Measurements from ENCODE around the gene VWA5B2.

Gene VWA5B2

GRCh38 chr3:184193991-184194539 is 35.3 kb upstream of the VWA5B2 start:
- no peaks in the 10 kb centered on the region for H3K27me3 ChIP-seq (replicated peaks; ENCODE audit: control insufficient read depth, insufficient read depth, low read length)
- DNase-seq (ENCODE audit: low read depth) = no peak
- no peak overlapping the region for H3K9ac ChIP-seq (ENCODE audit: low read length)
- H3K9me3 ChIP-seq (ENCODE audit: control insufficient read depth, low read length) = no peaks in the 10 kb centered on the region
- H3K4me3 ChIP-seq (ENCODE audit: low read length) = no peak overlapping the region
- H3K4me1 ChIP-seq (ENCODE audit: control insufficient read depth, insufficient read depth, low read length) = no peaks in the 10 kb centered on the region
- peaks cover 75% of the 10 kb centered on the region for H3K36me3 ChIP-seq (ENCODE audit: control insufficient read depth, insufficient read depth, low read length, severe bottlenecking)

- H3K9me3 ChIP-seq (ENCODE audit: control insufficient read depth, low read length) = no peaks in the 10 kb centered on the region
- no peak overlapping the region for H3K9ac ChIP-seq (ENCODE audit: low read length)
- peaks cover 51% of the 10 kb centered on the region for H3K36me3 ChIP-seq (ENCODE audit: control insufficient read depth, insufficient read depth, low read length, severe bottlenecking)
- no peaks in the 10 kb centered on the region for H3K27me3 ChIP-seq (replicated peaks; ENCODE audit: control insufficient read depth, insufficient read depth, low read length)
- no peaks in the 10 kb centered on the region for H3K4me1 ChIP-seq (ENCODE audit: control insufficient read depth, insufficient read depth, low read length)
- H3K4me3 ChIP-seq (ENCODE audit: low read length) = no peak overlapping the region
- no peak for DNase-seq (ENCODE audit: low read depth)
Measured at GRCh38 chr3:184196536-184196935, 32.8 kb upstream of the VWA5B2 start.

DNA sequence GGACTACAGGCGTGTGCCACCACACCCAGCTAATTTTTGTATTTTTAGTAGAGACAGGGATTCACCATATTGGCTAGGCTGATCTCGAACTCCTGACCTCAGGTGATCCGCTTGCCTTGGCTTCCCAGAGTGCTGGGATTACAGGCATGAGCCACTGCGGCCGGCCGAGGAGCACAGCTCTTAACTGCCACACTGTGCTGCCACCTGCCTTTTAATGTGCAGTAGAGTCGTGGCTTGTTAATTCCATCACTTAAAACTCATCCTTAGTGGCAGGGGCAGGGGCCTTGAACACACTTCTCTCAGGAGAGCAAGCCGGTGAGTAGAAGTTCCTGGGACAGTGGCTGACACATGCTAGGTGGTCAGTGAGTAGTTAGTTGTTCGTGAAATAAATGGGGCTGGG is 30.9 kb upstream of the VWA5B2 start:
- Histone ChIP-seq H3K4me3 (ENCODE audit: low read length) (no peak overlapping the region), H3K4me1 (ENCODE audit: control insufficient read depth, insufficient read depth, low read length) (no peaks in the 10 kb centered on the region), H3K27me3 (replicated peaks; ENCODE audit: control insufficient read depth, insufficient read depth, low read length) (no peaks in the 10 kb centered on the region), H3K36me3 (ENCODE audit: control insufficient read depth, insufficient read depth, low read length, severe bottlenecking) (peaks cover 31% of the 10 kb centered on the region), H3K9ac (ENCODE audit: low read length) (no peak overlapping the region), H3K9me3 (ENCODE audit: control insufficient read depth, low read length) (no peaks in the 10 kb centered on the region)
- DNase-seq (ENCODE audit: low read depth) = no peak

DNA sequence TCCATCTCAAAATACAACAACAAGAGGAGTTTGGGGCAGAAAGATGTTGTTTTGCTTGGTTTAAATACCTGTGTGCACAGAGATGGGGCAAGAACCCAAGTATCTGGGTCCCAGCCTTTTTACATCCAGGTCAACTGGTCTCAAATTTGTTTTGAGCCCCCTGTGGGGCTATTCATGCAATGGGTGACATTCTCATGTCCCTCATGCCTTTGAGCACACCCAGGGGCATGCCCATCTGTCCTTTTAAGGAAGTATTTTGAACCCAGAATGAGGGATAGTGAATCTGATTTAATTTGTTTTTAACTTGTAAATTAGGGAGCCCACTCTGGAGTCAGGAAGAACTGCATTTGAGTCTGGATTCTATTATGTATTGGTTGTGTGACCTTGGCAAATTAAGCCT is 28.6 kb upstream of the VWA5B2 start:
- peaks cover 8% of the 10 kb centered on the region for H3K36me3 ChIP-seq (ENCODE audit: control insufficient read depth, insufficient read depth, low read length, severe bottlenecking)
- H3K4me1 ChIP-seq (ENCODE audit: control insufficient read depth, insufficient read depth, low read length) = no peaks in the 10 kb centered on the region
- no peak overlapping the region for H3K9ac ChIP-seq (ENCODE audit: low read length)
- H3K4me3 ChIP-seq (ENCODE audit: low read length) = no peak overlapping the region
- no peak for DNase-seq (ENCODE audit: low read depth)
- no peaks in the 10 kb centered on the region for H3K9me3 ChIP-seq (ENCODE audit: control insufficient read depth, low read length)
- no peaks in the 10 kb centered on the region for H3K27me3 ChIP-seq (replicated peaks; ENCODE audit: control insufficient read depth, insufficient read depth, low read length)

DNA sequence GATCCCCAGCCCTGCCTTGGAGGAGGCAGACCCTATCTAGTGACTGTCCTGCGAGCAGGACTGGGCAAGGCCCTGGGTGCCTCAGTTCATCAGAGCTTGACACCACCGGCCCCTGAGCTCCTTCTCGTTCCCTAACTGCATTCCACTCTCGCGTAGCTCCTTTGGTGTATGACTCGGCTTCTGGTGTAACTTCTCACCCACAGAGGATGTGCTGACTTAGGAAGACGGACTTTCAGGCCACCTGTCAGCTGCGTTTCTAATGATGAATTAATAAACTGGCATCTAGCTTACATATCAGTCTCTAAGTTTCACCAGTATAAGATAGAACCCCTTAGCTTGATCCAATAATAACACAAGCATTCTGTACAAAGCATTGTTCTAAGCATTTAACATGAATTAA is 25.9 kb upstream of the VWA5B2 start:
- Histone ChIP-seq H3K9ac (ENCODE audit: low read length) (no peak overlapping the region), H3K4me3 (ENCODE audit: low read length) (no peak overlapping the region), H3K4me1 (ENCODE audit: control insufficient read depth, insufficient read depth, low read length) (no peaks in the 10 kb centered on the region), H3K9me3 (ENCODE audit: control insufficient read depth, low read length) (no peaks in the 10 kb centered on the region), H3K27me3 (replicated peaks; ENCODE audit: control insufficient read depth, insufficient read depth, low read length) (peaks cover 7% of the 10 kb centered on the region), H3K36me3 (ENCODE audit: control insufficient read depth, insufficient read depth, low read length, severe bottlenecking) (no peaks in the 10 kb centered on the region)
- no peak for DNase-seq (ENCODE audit: low read depth)

- no peaks in the 10 kb centered on the region for H3K9me3 ChIP-seq (ENCODE audit: control insufficient read depth, low read length)
- peaks cover 8% of the 10 kb centered on the region for H3K4me1 ChIP-seq (ENCODE audit: control insufficient read depth, insufficient read depth, low read length)
- no peak overlapping the region for H3K9ac ChIP-seq (ENCODE audit: low read length)
- H3K36me3 ChIP-seq (ENCODE audit: control insufficient read depth, insufficient read depth, low read length, severe bottlenecking) = no peaks in the 10 kb centered on the region
- H3K27me3 ChIP-seq (replicated peaks; ENCODE audit: control insufficient read depth, insufficient read depth, low read length) = peaks cover 7% of the 10 kb centered on the region
- no peak overlapping the region for H3K4me3 ChIP-seq (ENCODE audit: low read length)
- no peak for DNase-seq (ENCODE audit: low read depth)
Measured at GRCh38 chr3:184209146-184209923, 20.1 kb upstream of the VWA5B2 start.

DNA sequence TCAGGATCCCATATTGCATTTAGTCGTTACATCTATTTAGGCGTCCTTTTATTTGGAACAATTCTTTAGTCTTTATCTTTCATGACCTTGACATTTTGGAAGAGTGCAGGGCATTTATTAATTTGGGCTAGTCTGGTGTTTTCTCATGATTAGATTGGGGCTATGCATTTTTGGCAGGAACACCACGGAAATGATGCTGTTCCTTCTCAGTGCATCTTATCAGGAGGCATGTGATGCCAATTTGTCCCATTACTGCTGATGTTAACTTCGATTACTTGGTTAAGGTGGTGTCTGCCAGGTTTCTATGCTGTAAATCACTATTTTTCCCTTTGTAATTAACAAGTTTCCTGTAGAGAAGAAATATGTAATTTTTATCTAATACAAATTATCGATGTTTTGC is 18.1 kb upstream of the VWA5B2 start:
- Histone ChIP-seq H3K27me3 (replicated peaks; ENCODE audit: control insufficient read depth, insufficient read depth, low read length) (peaks cover 7% of the 10 kb centered on the region), H3K4me1 (ENCODE audit: control insufficient read depth, insufficient read depth, low read length) (peaks cover 8% of the 10 kb centered on the region), H3K4me3 (ENCODE audit: low read length) (no peak overlapping the region), H3K9ac (ENCODE audit: low read length) (no peak overlapping the region), H3K36me3 (ENCODE audit: control insufficient read depth, insufficient read depth, low read length, severe bottlenecking) (no peaks in the 10 kb centered on the region), H3K9me3 (ENCODE audit: control insufficient read depth, low read length) (no peaks in the 10 kb centered on the region)
- DNase-seq (ENCODE audit: low read depth) = no peak

- Histone ChIP-seq H3K9me3 (ENCODE audit: control insufficient read depth, low read length) (no peaks in the 10 kb centered on the region), H3K9ac (ENCODE audit: low read length) (no peak overlapping the region), H3K4me1 (ENCODE audit: control insufficient read depth, insufficient read depth, low read length) (peaks cover 8% of the 10 kb centered on the region), H3K4me3 (ENCODE audit: low read length) (no peak overlapping the region), H3K36me3 (ENCODE audit: control insufficient read depth, insufficient read depth, low read length, severe bottlenecking) (no peaks in the 10 kb centered on the region), H3K27me3 (replicated peaks; ENCODE audit: control insufficient read depth, insufficient read depth, low read length) (peaks cover 5% of the 10 kb centered on the region)
- DNase-seq (ENCODE audit: low read depth) = no peak
Measured at GRCh38 chr3:184211718-184212117, 17.7 kb upstream of the VWA5B2 start.

DNA sequence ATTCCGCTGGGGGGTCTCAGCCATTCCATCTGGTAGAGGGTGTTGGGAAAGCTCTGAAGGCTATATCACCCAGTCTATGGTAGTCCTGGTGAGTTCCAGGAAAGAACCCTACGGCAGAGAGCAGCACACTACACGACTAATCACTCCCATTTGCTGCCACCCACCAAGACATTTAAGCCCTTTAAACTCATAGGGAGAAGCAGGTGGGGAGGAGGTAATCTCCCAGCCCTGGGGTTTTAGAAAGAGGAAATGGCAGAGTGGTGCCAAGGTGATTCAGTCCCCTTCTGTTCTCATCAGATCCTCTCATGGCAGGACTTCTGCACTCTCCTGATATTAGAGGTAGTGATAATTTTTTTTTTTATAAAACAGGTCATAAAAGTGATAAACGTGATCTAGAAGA is 10.6 kb upstream of the VWA5B2 start:
- H3K36me3 ChIP-seq (ENCODE audit: control insufficient read depth, insufficient read depth, low read length, severe bottlenecking) = no peaks in the 10 kb centered on the region
- no peaks in the 10 kb centered on the region for H3K4me1 ChIP-seq (ENCODE audit: control insufficient read depth, insufficient read depth, low read length)
- DNase-seq (ENCODE audit: low read depth) = no peak

GRCh38 chr3:184222521-184222920 is 6.9 kb upstream of the VWA5B2 start:
- DNase-seq (ENCODE audit: low read depth) = no peak

More for the DNA sequence above, 10.6 kb upstream of the VWA5B2 start:
- Histone ChIP-seq H3K9ac (ENCODE audit: low read length) (no peak overlapping the region), H3K9me3 (ENCODE audit: control insufficient read depth, low read length) (no peaks in the 10 kb centered on the region), H3K27me3 (replicated peaks; ENCODE audit: control insufficient read depth, insufficient read depth, low read length) (peaks cover 6% of the 10 kb centered on the region), H3K4me3 (ENCODE audit: low read length) (no peak overlapping the region)

GRCh38 chr3:184223946-184224345 is 5.4 kb upstream of the VWA5B2 start:
- Histone ChIP-seq H3K27me3 (replicated peaks; ENCODE audit: control insufficient read depth, insufficient read depth, low read length) (peaks cover 13% of the 10 kb centered on the region), H3K36me3 (ENCODE audit: control insufficient read depth, insufficient read depth, low read length, severe bottlenecking) (no peaks in the 10 kb centered on the region), H3K4me1 (ENCODE audit: control insufficient read depth, insufficient read depth, low read length) (no peaks in the 10 kb centered on the region), H3K4me3 (ENCODE audit: low read length) (no peak overlapping the region), H3K9me3 (ENCODE audit: control insufficient read depth, low read length) (no peaks in the 10 kb centered on the region), H3K9ac (ENCODE audit: low read length) (no peak overlapping the region)
- no peak for DNase-seq (ENCODE audit: low read depth)

More at GRCh38 chr3:184222521-184222920, 6.9 kb upstream of the VWA5B2 start:
- Histone ChIP-seq H3K9me3 (ENCODE audit: control insufficient read depth, low read length) (no peaks in the 10 kb centered on the region), H3K4me1 (ENCODE audit: control insufficient read depth, insufficient read depth, low read length) (no peaks in the 10 kb centered on the region), H3K9ac (ENCODE audit: low read length) (no peak overlapping the region), H3K36me3 (ENCODE audit: control insufficient read depth, insufficient read depth, low read length, severe bottlenecking) (no peaks in the 10 kb centered on the region), H3K4me3 (ENCODE audit: low read length) (no peak overlapping the region), H3K27me3 (replicated peaks; ENCODE audit: control insufficient read depth, insufficient read depth, low read length) (peaks cover 10% of the 10 kb centered on the region)

All from adipocyte (in vitro differentiated cells).